Suppressor macrophage treated with lipopolysaccharide for 1 hour (primary cell): ENCODE results near the gene INPP5E.

Experiments used
- DNase-seq, 3 donors: peaks; one replicate each; pipeline ENCODE4 v3.0.0-alpha.2; 2020 to 2022

INPP5E gene

DNA sequence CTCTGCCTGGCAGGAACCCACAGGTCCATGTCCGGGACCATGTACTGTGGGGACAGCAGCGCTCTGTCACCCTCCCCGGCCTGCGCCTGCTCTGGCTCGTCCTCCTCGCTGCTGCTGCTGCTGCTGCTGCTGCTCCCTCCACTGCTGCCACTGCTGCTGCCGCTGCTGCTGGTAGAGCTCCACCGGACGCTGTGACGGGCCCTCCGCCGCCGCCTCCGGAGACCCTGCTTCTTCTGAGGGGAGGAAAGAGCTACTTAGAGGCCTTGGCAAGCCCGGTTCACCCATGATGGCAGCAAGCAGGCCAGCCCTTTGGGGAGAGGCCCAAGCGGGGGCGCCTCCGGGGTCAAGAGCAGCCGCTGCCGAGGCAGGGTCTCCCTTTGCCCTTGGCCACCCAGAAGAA is 56.2 kb downstream of the INPP5E start:
- no peak for DNase-seq

DNA sequence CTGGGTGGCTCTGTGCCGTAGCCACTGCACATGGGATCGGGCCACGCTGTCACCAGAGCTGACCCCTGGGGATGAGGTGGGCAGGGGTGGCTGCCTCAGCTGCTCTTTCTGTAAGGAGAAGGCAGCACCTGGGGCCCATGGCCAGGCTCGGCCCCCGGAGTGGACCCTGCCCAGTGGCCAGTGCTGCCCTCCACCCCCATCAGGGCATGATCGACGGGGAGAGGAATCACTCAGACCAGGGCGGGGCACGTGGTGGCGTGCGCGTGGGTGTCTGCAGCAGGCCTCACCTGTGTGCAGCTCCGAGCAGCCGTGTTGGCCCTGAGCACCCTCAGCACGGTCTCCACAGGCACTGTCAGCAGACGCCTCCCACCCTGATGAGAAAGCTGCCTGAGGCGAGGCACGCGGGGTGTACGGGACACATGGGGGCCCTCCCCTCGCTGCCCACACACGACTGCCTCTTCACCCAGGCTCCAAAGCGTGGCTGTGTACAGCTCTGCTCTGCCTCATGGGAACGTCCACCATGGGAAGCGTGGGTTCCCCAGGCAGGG is 57.6 kb downstream of the INPP5E start:
- DNase-seq, result no peak

DNA sequence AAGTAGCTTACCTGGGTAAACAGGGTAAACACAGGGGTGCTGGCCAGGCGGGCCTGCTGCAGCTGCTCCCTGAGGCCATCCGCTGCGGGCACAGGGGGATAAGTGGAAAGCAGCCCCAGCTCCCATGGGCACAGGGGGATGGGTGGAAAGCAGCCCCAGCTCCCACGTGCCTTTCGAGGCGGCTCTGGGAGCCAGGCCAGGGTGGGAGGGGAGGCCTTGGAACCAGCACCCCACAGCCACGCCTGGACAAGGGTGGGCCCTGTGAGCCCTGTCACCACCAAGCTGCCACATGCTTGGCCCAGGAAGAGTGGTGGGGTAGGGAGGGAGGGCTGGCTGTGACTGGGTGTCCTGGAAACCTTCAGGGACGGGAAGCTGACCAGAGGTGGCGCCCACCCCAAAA is 58.3 kb downstream of the INPP5E start:
- no peak for DNase-seq

DNA sequence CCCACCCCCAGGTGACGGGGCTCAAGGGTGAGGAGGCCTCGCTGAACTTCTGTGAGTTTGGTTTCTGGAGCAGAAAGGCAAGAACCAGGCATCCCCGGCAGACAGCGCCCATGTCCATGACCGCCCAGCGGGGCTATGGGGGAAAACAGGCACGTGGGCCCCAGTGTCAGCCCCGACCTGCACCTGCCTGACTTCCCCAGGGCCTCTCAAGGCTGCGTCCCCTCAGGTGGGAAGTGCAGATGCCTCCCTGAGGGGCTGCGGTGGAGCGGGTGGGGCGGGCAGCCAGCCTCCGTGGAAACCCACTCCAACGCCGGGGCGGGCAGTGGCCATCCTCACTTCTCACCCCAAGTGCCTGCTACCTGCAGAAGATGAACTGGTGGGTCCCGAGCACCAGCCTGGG is 59.3 kb downstream of the INPP5E start:
- DNase-seq, result no peak

DNA sequence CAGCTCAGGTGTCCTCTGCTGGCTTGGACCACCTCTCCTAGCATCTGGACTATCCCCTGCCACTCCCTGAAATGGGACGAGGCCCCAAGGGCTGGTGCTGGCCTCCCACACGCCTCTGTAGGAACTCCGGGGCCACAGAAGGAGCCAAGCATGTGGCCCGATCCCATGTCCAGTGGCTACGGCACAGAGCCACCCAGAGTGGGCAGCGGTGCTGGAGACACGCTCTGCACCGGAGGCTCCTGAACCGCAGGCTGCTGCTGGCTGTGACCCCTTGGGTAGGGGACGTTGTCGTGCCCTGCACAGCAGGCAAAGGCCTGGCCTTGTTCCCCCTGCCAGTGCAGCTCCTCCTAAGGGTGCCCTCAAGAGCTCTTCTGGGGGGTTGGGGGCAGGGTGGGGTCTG is 59.8 kb downstream of the INPP5E start:
- no peak for DNase-seq

DNA sequence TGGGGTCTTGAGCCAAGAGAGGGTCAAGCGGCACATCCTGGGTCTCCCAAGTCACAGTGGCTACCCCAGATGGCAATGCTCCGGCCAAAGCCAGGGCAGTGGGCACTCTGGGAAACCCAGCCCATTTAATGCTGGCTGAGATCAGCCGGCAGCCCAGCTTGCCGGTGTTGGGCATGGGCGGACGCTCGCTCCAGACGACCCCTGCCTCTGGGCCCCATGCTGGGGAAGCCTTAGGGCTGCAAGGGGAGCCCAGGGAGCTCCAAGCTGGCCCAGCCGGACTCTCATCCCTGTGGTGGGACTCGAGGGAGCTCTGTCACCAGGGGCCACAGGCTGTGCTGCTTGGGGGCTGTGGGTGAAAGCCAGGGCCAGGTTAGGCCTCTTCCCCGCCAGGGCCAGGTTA is 60.2 kb downstream of the INPP5E start:
- DNase-seq, result no peak

DNA sequence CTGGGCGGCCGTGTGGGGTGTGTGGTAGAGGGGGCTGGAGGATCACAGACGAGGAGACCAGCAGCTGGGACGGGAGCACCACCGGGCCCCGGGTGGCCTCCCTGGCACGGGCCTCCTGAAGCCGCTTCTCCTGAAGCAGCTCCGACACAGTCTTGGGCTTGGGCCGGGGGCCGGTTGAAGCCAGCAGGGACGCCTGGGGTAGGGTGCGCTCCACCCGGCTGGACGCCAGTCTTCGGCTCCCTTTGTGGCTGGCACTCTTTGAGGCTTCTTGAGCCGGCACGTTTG is 60.7 kb downstream of the INPP5E start:
- no peak for DNase-seq
